Skeletal muscle tissue (tissue), 4 donors: Measurements from ENCODE around the gene ANO6. TPM values are rescaled to one million over a fixed set of nuclear protein-coding genes. Genes with fewer than 3 reads are reported as not detected.
"Not testable (repeated sequence)": the region's sequence is repeated elsewhere in the genome, so short reads cannot be mapped to it uniquely, and the experiment has no call there.

Experiments
- H3K27ac ChIP-seq: one replicate; pipeline ENCODE4 v1.7.0; 2013; ENCODE audit warnings: mild to moderate bottlenecking, low read depth, low read length, inconsistent platforms
- H3K27me3 ChIP-seq, 3 donors: one replicate each; pipeline ENCODE4 v1.7.0; 2013; ENCODE audit warnings: low read length in 3 of 3; ENCODE audit not compliant: control insufficient read depth in 3 of 3, insufficient read depth in 3 of 3
- H3K36me3 ChIP-seq, 3 donors: one replicate each; pipeline ENCODE4 v1.7.0; 2013; ENCODE audit warnings: low read length in 3 of 3; ENCODE audit not compliant: control insufficient read depth in 3 of 3, insufficient read depth in 3 of 3
- H3K4me1 ChIP-seq, 3 donors: one replicate each; pipeline ENCODE4 v1.7.0; 2013; ENCODE audit warnings: low read length in 3 of 3, mild to moderate bottlenecking in 3 of 3; ENCODE audit not compliant: control insufficient read depth in 3 of 3, insufficient read depth in 3 of 3
- H3K4me3 ChIP-seq, 3 donors: one replicate each; pipeline ENCODE4 v1.7.0; 2013; ENCODE audit warnings: low read length in 3 of 3
- H3K9ac ChIP-seq, 3 donors: one replicate each; pipeline ENCODE4 v1.7.0; 2013; ENCODE audit warnings: low read length in 3 of 3, mild to moderate bottlenecking in 3 of 3, moderate library complexity in 2 of 3, low read depth in 1 of 3
- H3K9me3 ChIP-seq, 3 donors: one replicate each; pipeline ENCODE4 v1.7.0; 2013; ENCODE audit warnings: low read length in 3 of 3; ENCODE audit not compliant: control insufficient read depth in 3 of 3
- total RNA-seq: library from RNA; depleted of rRNA; stranded (reverse); fragments of >200 nt; gene quantifications from one replicate; pipeline ENCODE4 v1.2.3, GENCODE V29; 2014
- donor health status: Osteomylitis.

The ANO6 gene
- 50.6 TPM for total RNA-seq

- Histone ChIP-seq H3K27me3 (no peaks in the 10 kb centered on the region), H3K27ac (peak within 1 kb of the TSS; percentile 94), H3K9me3 (no peaks in the 10 kb centered on the region), H3K4me1 (peaks cover 9 to 27% (median 27%) of the 10 kb centered on the region in 3 donors), H3K4me3 (peak within 1 kb of the TSS; percentile 93 to 99 (median 97)), H3K9ac (peak within 1 kb of the TSS; percentile 89 to 97 (median 90)), H3K36me3 (no peaks in the 10 kb centered on the region)
Observed at GRCh38 chr12:45215419-45216229, at the start of gene ANO6. Gene ANO6, plus strand, starts transcription at chr12:45216095. Its CDS starts 227 bp downstream, at chr12:45216322.

GRCh38 chr12:45168976-45169375 is 46.9 kb upstream of the ANO6 start:
- Histone ChIP-seq H3K4me1 (peaks cover 21 to 26% (median 22%) of the 10 kb centered on the region in 3 donors), H3K27ac (no peak overlapping the region), H3K4me3 (no peak overlapping the region), H3K9me3 (no peaks in the 10 kb centered on the region), H3K36me3 (no peaks in the 10 kb centered on the region), H3K27me3 (no peaks in the 10 kb centered on the region), H3K9ac (no peak overlapping the region)

- no peaks in the 10 kb centered on the region for H3K27me3 ChIP-seq
- no peak overlapping the region for H3K9ac ChIP-seq
- H3K36me3 ChIP-seq = no peaks in the 10 kb centered on the region
- H3K4me3 ChIP-seq = no peak overlapping the region
- H3K4me1 ChIP-seq = peaks cover 13 to 16% (median 14%) of the 10 kb centered on the region in 3 donors
- H3K9me3 ChIP-seq = no peaks in the 10 kb centered on the region
- H3K27ac ChIP-seq = no peak overlapping the region
Observed at GRCh38 chr12:45170456-45171042, 45.3 kb upstream of the ANO6 start.

- not testable (repeated sequence) for H3K27me3 ChIP-seq, H3K9ac ChIP-seq, H3K4me1 ChIP-seq, H3K4me3 ChIP-seq, H3K27ac ChIP-seq, H3K36me3 ChIP-seq, H3K9me3 ChIP-seq
Observed at GRCh38 chr12:45173293-45173692, 42.6 kb upstream of the ANO6 start.

DNA sequence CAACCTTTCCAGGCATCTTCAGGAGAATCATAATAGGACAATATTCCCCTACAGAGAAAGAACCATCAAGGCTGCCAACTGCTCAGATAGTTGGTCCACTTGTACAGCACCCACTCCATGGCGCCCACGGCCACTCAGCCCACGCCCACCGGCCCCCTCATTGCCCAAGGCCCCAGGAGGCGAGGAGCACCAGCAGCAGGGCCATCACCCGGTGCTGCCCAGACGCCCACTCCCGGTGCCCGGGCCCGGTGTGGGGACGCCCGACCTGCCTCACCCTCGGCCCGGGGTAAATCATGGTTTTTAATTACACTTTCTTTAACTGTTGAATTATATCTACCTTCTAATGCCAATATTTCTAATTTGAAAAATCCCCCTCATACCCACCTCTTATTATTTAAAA is 41.3 kb upstream of the ANO6 start:
- peaks cover 0 to 4% (median 0%) of the 10 kb centered on the region in 3 donors for H3K36me3 ChIP-seq
- H3K4me1 ChIP-seq = no peaks in the 10 kb centered on the region
- no peaks in the 10 kb centered on the region for H3K27me3 ChIP-seq
- no peak overlapping the region for H3K9ac ChIP-seq
- H3K9me3 ChIP-seq = peaks cover 0 to 9% (median 5%) of the 10 kb centered on the region in 3 donors
- H3K4me3 ChIP-seq = no peak overlapping the region
- H3K27ac ChIP-seq = no peak overlapping the region

- Histone ChIP-seq H3K27me3 (no peaks in the 10 kb centered on the region), H3K9ac (no peak overlapping the region), H3K9me3 (peaks cover 0 to 11% (median 5%) of the 10 kb centered on the region in 3 donors), H3K27ac (no peak overlapping the region), H3K36me3 (peaks cover 0 to 4% (median 0%) of the 10 kb centered on the region in 3 donors), H3K4me1 (no peaks in the 10 kb centered on the region), H3K4me3 (no peak overlapping the region)
Observed at GRCh38 chr12:45178771-45179170, 37.1 kb upstream of the ANO6 start.

DNA sequence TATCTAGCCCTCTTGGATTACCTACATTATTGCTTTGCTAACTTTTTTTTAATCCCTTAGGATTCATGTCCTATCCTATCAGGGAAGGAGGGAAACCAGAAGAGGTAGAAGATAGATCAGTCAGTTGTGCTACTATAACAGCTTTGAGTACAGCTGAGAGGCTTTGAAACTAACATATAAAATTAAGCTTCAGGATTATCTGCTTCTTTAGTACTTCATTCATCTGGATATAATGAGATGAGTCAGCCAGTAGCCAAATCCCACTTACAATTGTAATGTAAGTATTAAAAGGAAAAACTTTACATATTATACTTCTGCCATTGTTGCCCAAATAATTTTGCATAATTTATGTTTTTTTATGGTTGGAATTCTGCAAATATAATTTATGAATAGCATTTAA is 33.4 kb upstream of the ANO6 start:
- Histone ChIP-seq H3K4me3 (no peak overlapping the region), H3K9me3 (peaks cover 0 to 5% (median 5%) of the 10 kb centered on the region in 3 donors)

GRCh38 chr12:45183246-45183645 is 32.6 kb upstream of the ANO6 start:
- Histone ChIP-seq H3K27me3 (no peaks in the 10 kb centered on the region), H3K27ac (no peak overlapping the region), H3K36me3 (no peaks in the 10 kb centered on the region), H3K4me3 (no peak overlapping the region), H3K9me3 (peaks cover 0 to 5% (median 4%) of the 10 kb centered on the region in 3 donors), H3K4me1 (no peaks in the 10 kb centered on the region), H3K9ac (no peak overlapping the region)

More for the DNA sequence above, 33.4 kb upstream of the ANO6 start:
- no peaks in the 10 kb centered on the region for H3K36me3 ChIP-seq
- H3K4me1 ChIP-seq = no peaks in the 10 kb centered on the region
- no peak overlapping the region for H3K27ac ChIP-seq
- H3K27me3 ChIP-seq = no peaks in the 10 kb centered on the region
- H3K9ac ChIP-seq = no peak overlapping the region

DNA sequence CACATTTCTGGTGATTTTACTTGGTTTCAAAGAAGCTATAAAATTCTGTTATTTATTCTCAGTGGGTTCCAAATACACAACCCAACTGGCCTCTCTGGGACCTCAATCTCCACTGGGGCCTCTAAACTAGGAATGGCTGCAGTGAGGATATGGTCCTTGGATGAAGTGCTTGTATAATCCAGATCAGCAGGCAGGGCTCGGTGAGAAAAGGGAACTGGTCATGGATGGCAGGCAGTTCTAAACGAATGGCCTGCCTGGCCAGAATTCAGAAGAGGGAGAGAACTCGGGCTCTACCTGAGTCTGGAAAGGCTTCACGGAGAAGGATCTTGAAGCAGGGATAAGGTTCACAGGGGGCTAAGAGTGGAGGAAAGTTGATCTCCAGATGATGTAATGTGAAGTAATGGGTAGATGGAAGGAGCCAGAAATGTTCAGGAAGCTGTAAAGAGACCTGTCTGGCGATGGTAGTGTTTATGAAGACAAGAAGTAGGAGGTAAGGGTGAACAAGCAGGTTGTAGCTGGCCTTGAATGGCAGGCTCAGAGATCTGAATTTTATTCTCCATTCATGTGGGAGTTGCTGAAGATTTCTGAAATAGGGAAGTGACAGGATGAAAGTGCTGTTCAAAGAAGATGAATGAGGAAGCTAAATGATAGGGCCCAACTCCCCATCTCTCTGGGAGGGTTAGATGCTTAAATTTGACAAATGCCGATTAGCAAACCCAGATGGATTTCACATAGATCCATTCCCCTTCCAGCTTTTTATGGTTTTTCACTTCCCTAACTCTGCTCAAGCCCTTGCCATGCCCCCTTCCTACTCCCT is 31.5 kb upstream of the ANO6 start:
- no peak overlapping the region for H3K27ac ChIP-seq
- no peaks in the 10 kb centered on the region for H3K36me3 ChIP-seq
- H3K4me1 ChIP-seq = no peaks in the 10 kb centered on the region
- no peak overlapping the region for H3K9ac ChIP-seq
- H3K9me3 ChIP-seq = peaks cover 0 to 2% (median 0%) of the 10 kb centered on the region in 3 donors
- H3K27me3 ChIP-seq = no peaks in the 10 kb centered on the region
- H3K4me3 ChIP-seq = no peak overlapping the region
